GM21619 (cell line): ENCODE measurements around the gene BCOR.

Experiments used
- ATAC-seq: cut with Tn5 transposase; IDR thresholded peaks from one replicate; pipeline ENCODE4 v1.9.1; 2021; ENCODE audit not compliant: unreplicated experiment

Gene BCOR

DNA sequence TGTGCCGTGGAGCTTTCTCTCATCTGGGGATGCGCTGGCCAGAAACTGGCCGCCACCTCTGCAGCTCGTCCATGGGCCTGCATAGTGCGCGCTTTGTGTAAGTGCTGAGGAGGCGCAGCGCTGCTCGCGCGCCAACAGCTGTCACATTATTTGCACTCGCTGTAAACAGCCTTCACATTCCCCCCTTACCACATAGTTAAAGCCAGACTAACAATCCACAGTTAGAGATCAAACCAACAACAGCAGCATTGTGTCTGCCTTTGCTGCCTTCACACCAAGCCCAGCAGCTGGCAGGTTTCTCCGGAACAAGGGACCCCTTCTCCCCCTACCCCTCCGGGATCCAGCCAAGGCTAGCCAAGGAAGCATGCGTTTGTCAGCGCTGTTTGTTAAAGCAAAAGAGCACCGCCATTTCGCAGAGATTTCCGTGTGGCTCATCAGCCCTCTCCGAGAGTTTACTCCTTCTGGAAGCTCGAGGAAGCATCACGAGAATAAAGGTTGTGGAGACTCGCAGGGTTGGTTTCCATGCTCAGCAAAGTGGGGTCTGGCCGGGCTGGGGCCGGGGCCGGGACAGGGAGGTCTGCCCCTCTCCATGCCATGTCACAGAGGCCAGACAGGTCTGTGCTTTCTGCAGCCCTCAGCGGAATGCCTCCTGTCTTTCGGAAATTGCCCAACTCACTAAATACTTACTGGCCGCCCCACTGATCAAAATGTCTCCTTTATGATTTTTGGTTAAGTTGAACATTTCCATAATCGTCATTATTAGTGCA lies 11.0 kb downstream of the BCOR start:
- ATAC-seq = no peak

DNA sequence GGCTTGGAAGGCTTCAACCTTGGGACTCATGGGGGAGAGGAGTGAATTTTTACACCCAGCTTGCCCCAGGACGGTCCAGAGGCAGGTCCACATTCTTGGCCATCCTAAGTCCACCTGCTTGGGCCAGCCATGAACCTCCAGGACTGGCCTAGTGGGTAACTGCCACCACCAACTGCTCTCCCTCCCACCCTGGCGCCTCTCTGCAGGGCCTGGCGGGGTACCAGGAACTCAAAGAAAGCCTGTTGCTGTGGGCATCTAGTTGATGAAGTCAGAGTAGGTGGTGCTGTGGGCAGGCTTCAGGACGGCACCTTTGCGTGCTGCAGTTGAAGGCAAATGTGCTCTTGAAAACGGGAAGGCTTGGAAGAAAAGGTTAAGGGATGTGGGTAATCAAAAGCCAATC lies 12.0 kb downstream of the BCOR start:
- no peak for ATAC-seq

DNA sequence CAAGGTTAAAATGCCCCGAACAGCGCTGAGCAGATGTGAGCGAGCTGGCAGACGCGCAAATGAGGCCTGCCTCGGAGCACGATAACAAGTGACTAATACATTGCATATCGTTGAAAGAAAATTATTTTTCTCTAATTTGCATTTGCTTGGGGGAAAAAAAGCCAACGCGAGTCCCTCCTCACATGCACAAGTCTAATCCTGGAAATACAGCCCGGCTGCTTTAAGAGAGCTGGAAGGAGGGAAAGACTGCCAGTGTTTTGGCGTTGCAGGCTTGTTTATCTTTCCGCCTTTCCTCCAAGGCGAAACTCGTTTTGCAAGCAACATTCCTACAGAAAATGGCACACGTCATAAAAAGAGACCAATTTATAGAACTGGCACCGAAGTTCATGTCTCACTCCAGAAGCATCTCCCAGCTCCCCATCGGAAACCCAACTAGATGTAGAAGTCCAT lies 12.6 kb downstream of the BCOR start:
- no peak for ATAC-seq

DNA sequence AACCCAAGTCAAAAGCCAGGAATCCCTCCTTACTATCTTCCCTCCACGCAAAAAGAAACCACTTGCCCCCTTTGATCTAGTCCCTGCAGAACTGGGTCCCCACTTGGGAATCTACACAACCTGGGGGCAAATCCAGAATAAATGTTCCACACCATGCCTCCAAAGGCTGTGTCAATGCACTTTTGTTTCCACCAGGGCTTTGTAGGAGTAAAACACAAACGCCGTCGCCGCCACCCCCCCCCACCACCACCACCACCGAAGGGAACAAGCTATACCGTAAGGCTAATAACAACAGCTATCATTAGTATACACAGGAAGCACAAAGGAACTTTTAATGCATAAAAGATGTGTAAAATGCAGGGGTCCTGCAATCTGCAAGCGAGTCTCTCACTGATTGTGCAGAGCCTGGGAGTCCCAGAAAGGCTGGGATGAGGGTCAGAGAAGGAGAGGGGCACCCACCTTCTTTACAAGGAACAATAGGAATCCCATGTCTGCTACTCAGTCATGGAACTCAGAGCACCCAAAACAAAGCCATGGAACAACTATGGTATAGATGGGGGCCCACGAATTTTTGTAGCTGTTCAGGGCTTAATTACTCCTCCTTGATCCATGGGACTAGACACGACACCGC lies 13.2 kb downstream of the BCOR start:
- no peak for ATAC-seq

DNA sequence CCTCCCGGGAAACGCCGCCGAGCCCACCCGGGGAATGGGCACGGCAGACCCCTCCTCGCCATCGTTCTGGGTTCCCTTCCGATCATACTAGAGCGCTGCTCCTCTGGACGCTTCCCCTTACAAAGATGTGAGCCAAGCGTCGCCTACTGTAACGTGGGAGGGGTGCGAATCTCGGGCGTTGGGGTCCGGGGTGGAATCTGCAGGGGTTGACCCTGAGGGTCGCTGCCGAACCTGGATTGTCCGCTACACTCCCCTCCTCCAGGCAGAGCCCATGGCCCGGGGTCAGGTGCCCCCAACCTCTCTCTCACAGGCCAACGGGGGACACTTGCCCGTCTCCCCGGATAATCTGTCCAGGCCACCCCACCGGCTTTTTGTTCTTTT lies 13.8 kb downstream of the BCOR start:
- ATAC-seq = no peak

DNA sequence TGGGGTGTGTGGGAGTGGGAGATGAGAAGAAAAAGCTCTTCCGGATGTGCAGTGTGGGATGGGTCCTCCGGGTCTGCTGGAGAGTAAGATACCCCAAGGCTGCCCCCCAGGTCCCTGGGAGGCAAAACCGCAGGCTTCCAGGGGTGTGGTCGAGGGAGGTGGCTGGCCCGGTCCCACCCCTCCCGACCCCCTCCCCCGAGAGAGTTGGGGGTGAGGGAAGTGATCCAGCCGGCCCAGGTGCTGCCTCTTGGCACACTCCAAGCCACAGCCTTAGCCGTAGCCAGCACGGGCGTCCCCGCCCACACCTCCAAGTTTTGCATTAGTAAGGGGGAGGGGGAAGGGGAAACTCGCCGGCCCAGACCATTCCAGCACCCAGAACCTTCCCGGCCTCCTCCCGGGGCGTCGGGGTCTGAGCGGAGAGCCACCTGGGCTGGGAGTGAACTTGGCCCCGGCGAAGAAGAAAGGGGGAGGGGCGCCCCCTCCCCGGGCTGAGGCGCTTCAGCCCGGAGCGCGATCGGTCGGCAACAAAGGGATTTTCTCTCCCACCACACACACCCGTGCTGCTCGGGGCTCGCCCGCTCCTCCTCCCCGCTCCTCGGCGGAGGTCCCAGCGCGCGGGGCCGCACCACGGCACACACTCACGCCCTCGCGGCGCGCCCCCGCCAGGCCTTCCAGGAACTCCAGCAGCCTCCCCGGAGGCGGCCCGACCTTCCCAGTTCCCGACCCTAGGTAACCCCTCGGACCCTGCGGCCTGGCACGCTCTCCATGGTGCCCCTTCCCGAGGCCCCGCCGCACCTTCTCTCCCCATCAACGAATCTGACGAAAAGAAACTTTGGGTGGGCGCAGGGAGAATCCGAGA lies 14.4 kb downstream of the BCOR start:
- no peak for ATAC-seq

DNA sequence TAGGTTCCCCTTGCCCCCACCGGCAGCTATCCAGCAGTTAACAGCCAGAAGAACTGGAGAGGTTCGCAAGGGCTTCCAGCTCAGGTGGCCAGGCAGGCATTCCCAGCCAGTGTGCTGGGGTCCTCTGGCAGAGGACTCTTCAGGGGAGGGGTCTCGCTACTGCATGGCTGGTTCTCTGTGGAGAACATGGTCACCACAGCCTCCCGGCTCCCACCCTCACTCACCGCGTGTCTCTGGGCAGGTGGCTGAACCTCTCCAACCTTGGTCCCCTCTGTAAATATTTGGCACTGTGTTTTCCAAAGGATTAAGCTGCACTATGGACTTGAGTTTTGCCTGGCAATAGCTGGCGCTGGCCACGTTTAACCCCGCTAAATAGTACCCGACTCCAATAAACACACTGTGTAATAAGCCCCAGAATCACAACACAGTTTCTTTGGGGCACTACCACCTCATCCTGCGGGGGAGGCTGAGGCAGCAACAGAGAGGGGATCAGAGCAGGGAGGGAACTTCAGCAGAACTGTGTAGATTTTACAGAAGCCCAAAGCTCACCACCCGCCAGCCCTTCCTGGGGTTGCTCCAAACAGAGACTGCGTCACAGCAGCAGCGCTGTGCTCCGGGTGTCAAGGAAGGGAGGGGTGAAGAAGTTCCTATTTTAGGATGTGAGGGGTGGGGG lies 15.2 kb downstream of the BCOR start:
- no peak for ATAC-seq

DNA sequence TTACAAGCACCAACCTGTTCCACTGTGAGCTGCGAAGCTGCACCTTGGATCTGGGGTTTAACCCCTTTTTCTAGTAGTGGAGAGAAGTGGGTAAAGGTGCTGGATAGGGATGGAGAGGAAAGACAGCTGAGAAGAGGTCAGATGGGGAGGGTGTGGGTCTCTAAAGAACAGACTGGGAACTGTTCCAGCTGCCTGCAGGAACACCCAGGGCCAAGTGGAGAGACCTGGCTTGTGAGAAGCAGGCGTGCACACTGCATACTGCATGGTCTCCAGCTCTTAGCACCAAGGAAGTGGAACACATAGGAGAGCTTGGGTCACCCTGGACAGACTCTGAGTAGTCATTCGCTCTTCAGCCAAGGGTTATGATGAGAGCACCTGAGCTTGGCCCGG lies 16.1 kb downstream of the BCOR start:
- no peak for ATAC-seq

DNA sequence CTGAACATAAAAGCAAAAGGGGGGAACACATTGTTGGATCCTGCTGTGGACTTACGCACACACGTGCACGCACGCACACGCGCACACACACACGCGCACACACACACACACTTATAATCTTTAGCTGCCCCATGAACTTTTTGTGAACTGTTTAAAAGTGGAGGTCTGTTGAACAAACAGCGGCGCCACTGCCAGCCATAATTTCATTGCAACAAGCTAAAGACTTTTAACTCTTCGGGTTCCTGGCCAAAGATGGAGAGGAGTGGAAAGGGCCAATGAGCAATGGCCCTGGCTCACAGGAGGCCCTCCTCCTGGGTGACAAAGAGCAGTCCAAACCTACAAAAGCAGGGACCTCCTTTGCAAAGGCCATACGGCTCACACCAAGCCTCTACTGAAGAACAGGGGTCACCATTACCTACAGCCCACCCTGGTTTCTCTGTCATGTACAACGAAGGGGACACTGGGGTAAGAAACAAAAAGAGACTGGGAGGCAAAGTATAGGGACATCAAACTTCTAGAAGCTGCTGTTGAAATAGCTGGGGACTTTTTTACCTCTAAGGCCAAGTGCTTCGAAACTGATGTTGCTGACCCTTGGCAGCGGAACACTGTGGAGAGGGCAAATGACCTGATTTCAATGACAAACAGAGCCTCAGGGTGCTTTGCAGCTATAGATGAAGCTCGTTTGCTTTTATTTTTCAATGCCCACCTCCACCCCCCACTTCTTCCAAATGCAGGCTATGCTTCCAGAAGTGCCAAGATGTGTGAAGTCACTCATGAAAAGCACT lies 16.7 kb downstream of the BCOR start:
- ATAC-seq = no peak

DNA sequence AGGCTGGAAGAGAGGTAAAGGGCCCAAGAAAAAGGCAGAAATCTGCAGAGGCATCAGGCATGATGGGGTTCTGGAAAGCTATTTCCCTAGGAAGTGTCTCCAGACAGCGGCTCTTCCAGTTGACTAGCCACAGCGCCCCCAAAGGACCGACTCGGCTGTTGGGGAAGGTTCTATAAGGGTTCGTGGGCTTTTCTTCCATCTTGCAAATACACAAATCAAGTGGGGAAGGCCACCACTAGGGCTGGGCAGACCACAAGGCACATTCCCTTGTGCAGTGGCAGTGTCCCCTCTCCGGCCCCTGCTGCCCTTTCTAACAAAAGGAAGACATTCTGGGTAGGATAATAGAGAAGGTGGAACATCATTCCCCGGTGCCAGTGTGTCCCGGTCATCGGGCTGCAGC lies 18.2 kb downstream of the BCOR start:
- no peak for ATAC-seq

DNA sequence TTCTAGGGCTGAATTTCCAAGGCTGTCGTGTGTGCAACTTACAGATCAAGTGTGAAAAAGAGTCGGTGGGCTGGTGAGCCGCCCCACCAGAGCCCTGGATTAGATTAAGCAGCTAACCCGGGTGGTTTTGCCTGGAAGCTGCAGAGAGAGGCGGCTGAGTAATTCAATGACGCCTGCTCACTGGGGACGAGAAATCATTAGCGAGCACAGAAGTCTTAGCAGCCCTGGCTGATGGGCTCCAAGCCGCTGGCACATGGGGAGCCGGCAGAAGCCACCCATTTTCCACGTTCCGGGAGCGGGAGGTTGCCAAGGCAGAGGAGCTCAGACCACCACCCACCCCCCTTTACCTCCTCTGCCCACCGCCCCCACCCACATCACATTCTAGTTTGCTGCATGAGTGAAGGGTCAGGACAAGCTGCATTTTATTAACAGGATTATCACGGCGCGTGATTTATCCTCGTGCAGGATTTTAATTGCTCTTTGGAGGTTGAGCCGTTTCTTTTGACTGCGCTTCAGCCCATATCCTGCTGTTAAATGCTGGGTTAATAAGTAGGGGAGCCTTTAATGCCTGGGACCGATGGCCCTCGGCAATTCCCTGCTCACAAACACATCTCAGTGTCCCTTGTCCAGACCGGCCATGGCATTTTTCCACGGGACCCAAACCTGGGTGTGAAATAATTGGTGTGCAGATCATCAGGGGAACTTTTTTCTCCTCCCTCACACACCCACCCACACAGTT lies 19.1 kb downstream of the BCOR start:
- ATAC-seq = no peak

DNA sequence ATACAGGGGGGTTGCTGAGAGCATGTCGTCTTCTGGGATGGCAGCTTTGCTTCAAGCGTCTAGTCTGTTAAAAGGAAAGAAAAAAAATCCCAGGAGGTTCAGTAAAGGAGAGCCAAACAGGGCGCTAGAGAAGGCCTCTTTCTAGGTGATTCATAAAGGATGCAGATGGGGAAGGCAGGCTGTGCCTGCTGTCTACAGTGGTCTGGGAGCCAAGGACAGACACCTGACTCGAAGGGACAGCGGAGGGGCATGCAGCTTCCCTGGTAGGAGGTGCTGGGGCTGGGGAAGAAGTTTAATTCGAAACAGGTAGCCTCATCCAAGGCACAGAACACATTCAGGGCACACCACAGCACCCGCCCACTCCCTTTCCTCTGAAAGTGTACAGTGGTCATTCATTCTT lies 19.9 kb downstream of the BCOR start:
- ATAC-seq = no peak

DNA sequence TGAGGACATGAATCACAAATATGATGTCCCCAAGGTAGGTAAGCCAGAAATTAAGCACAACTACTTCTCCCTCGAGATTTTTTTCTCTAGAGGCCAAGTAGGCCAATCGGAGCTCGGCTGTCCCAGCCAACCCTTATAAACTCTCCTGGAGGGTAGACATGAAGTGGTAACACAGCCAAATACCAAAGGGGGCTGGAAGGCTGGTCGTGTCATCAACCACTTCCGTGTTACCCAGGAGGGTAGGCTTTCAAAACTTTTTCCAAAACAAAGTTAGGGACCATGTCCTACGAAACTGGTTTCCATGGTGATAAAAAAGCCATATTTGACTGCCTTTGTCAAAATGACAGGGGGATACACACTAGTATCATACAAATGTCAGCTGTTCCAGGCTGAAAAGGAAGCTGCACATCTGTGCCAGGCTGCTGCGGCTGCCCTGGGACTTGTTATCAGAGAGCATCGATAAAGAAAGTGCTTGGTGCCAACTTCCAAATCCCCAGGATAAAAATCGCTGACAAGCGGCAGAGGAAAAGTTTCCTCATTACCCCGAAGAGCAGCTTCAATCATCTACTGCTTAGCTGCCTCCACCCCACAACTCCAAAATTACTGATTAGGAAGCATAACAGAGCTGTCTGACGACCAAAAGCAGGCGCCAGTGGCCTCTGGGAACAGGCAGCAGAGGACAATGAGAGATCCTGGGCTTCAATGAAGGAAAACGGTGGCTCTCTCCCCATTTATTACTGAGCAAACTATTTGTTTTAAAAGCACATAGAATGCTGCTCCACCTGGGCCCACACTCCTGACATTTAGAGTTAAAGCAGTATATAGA lies 20.8 kb downstream of the BCOR start:
- no peak for ATAC-seq

DNA sequence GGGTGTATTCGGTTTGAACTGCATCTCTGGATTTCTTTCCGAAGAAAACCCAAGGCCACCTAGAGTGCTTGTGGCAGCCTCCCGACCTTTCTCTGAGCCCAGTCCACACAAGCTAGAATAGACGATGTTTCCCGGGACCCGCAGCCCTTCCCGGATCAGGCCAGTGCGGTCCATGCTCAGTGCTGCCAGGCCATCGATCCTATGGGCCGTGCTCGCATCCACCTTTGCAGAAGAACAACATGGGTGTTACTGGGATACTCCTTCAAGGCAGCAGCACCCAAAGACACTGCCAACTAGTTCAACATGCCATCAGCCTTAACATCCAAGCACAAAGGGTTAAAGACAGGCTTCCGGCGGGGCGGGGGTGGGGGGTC lies 22.8 kb downstream of the BCOR start:
- ATAC-seq = no peak

DNA sequence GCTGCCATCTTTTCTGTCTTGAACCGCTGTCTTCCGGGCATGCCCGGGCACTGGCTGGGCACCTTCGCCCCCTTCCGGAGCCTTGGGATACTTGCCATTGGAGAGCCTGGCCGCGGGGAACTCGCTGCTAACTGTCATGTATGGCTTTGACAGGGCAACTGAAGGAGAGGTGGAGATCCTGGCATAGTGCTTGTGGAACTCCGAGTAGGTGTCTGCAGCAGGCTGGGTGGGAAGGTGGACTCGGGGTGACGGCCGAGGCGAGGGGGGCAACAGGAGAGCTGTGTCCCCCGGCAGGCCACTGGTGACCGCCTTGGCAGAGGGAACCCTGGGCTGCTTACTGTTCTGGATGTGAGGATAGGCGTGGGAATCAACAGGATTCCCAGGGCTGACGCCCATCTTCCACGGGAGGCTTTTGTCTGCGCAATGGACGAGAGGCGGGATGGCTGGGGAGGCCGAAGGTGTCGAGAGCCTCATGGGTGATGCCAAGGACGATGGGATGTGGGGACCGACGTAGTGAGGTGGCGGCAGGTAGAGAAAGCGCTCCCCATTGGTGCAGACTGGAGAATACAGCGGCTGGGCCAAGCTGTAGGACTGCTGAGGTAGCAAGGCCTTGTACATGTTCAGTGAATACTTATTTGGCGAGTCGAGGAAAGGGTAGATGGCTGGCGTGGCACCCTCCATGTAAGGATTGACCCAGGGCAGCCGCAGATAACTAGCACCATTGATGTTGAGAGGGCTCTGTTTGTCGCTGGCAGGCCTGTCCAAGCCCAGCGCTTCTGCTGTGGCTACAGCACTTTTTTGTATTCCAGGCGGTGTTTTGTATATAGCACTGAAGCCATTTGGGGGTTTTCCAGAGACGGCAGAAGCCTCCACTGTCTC lies 23.4 kb downstream of the BCOR start:
- ATAC-seq = no peak

DNA sequence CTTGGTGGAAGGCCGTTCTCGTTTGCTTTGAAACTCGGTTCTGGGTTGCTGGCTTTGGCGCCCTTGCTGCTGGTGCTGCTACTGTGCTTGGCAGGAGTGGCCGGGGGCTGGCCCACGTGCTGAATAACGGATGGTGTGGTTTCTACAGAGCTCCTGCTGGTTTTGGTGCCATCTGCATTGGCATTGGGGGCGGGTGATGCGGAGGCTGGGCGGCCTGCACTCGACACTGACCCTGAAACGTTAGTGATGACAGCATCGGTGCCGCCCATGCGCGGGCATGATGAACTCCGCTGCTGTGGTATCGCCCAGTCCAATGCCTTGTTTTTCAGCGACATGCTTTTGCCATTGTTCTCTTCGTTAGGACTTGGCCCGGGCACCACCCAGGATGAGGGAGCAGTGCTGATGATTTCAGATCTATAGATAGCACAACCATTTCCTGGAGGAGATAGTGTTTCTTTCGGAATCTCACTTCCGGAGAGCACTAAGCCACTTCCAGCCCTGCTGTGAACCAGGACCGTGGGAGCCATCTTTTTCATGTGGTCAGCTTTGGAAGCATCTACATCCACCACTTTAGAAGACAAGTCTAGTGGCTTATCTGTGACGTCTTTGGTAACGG lies 24.2 kb downstream of the BCOR start:
- no peak for ATAC-seq

DNA sequence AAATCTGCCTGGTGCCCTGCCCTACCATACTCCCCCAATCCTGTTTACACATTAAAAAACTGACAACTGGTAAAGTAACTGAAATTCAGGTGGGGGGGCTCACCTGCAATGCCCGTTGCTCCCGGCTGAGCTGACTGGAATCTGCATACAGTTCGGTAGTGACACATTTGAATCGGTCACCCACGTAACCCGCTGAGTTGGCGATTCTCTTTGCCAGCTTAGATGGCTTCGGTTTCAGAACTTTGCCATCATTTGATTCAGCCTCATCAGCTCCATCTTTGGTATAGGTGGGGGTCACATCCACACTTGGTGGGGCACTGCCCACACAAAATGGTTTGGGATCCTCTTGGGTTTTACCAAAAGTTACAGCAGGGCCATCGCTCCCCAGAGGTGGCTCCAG lies 25.5 kb downstream of the BCOR start:
- ATAC-seq = no peak

DNA sequence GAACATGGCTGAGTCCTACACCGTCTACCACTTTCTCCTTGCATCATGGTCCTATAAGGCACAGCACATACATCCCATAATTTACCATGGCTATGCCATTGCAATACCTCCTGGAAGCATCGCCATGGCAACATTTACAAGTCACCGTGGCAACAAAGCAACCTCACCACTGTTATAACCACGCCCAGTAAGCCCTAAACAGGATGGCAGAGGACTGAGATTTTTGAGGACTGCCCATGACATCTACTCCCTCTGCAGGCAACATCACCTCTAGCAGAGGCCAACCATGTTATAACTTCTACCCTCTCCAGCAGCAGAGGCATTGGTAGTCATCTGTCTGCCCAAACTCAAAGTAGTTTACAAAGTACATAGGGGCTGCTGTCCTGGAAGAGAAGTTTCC lies 29.7 kb downstream of the BCOR start:
- ATAC-seq = no peak
